UCSD-AML1 (cell line): ENCODE measurements around the gene KCNB1.

Experiments used
- DNase-seq: peaks from one replicate; lab custom pipeline; 2025; ENCODE audit not compliant: unreplicated experiment; lab: John Stamatoyannopoulos, UW

Gene KCNB1

GRCh38 chr20:49471397-49471796 lies 11.1 kb downstream of the KCNB1 start:
- no peak for DNase-seq

- no peak for DNase-seq
These were observed 11.5 kb downstream of the KCNB1 start for GRCh38 chr20:49470922-49471321.

GRCh38 chr20:49469060-49469459 lies 13.4 kb downstream of the KCNB1 start:
- DNase-seq = no peak

GRCh38 chr20:49468412-49468811 lies 14.1 kb downstream of the KCNB1 start:
- no peak for DNase-seq

GRCh38 chr20:49466114-49466912 lies 16.2 kb downstream of the KCNB1 start:
- DNase-seq = no peak

- DNase-seq = no peak
These were observed 17.9 kb downstream of the KCNB1 start for GRCh38 chr20:49464556-49464955.

- no peak for DNase-seq
These were observed 19.8 kb downstream of the KCNB1 start for GRCh38 chr20:49462626-49463025.

GRCh38 chr20:49461894-49462620 lies 20.4 kb downstream of the KCNB1 start:
- no peak for DNase-seq

GRCh38 chr20:49460916-49461315 lies 21.6 kb downstream of the KCNB1 start:
- no peak for DNase-seq

GRCh38 chr20:49460131-49460530 lies 22.3 kb downstream of the KCNB1 start:
- no peak for DNase-seq

GRCh38 chr20:49459684-49460083 lies 22.8 kb downstream of the KCNB1 start:
- DNase-seq = no peak

- no peak for DNase-seq
These were observed 25.0 kb downstream of the KCNB1 start for GRCh38 chr20:49457444-49457843.

- no peak for DNase-seq
These were observed 25.8 kb downstream of the KCNB1 start for GRCh38 chr20:49456646-49457045.

- DNase-seq = no peak
These were observed 26.8 kb downstream of the KCNB1 start for GRCh38 chr20:49455691-49456090.

GRCh38 chr20:49452011-49452482 lies 30.4 kb downstream of the KCNB1 start:
- no peak for DNase-seq

GRCh38 chr20:49450281-49450721 lies 32.2 kb downstream of the KCNB1 start:
- no peak for DNase-seq

GRCh38 chr20:49448917-49449316 lies 33.6 kb downstream of the KCNB1 start:
- DNase-seq = no peak

GRCh38 chr20:49447946-49448809 lies 34.3 kb downstream of the KCNB1 start:
- DNase-seq = no peak

GRCh38 chr20:49447364-49447763 lies 35.1 kb downstream of the KCNB1 start:
- no peak for DNase-seq

- peak; percentile 78 for DNase-seq
These were observed 35.7 kb downstream of the KCNB1 start for GRCh38 chr20:49446808-49447207.

- DNase-seq = no peak
These were observed 36.4 kb downstream of the KCNB1 start for GRCh38 chr20:49446080-49446479.
